Stimulated activated CD8-positive, alpha-beta memory T cell treated with anti-CD3 and anti-CD28 coated beads, Interleukin-7, amount 100 ng/mL, for 48 hours (primary cell): Measurements from ENCODE around the gene SPATA12.

ENCODE experiments used
- DNase-seq, 2 donors: peaks; one replicate each; pipeline ENCODE4 v3.0.0-alpha.2; 2020; ENCODE audit warnings: low read depth in 1 of 2; ENCODE audit errors: extremely low read depth in 1 of 2

The SPATA12 gene, protein sequence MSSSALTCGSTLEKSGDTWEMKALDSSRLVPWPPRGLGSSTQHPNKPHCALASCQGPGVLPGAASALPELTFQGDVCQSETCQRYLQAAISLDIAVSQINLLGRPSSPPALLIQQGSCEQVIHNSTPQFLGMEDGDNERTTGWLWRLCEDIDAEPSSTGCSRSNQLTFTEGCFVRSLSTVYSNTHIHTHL

DNA sequence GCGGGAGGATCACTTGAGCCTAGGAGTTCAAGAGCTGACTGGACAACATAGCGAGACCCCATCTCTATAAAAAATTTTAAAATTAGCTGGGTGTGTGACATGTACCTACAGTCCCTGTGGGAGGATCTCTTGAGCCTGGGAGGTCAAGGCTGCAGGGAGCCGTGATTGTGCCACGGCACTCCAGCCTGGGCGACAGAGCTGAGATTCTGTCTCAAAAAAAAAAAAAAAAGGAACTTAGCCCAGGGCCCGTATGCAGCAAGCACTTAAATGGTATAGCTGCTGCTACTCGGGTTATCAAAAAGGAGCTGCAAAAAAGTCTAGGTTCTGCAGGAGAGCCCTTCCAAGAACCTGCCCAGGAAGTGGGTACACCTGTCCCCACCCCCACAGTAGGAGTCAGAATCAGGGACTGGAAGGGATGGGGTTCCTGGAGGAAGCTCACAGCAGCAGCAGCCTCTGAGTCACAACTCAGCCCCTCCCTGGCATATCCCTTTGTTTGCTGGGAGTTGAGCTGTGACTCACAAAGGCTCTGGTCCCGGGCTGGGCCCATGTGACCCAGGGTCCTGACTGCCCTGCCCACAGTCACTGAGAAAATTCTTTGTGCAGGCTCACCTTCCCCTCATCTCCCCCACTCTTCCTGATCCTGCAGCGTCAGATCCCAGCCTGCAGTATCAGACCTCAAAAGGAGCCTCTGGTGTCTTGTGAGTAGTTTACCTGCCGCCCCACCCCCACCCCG, at the start of gene SPATA12:
Gene SPATA12 (plus strand): TSS at position 576 of the 733 bp plus-strand sequence. CDS start 13,031 bp downstream, outside the sequence.
- DNase-seq = no peak

DNA sequence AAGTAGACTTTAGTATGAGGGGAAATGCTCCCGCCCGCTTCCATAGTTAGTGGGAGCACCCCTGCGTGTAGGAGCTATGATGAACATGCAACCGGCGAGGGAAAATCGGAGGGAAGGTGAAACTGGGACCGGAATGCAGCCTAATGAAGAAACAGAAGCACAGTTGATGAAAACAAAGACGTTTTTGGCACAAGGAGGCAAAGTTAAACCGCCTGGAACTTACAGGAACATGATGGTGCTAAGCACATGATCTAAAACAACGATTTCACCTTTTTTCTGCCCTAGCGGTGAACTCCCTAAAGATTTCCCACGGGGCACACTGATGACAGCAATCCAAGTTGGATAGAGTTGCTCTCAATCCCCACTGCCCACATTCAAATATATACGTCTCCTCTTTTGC, 49.4 kb upstream of the SPATA12 start:
- no peak for DNase-seq

DNA sequence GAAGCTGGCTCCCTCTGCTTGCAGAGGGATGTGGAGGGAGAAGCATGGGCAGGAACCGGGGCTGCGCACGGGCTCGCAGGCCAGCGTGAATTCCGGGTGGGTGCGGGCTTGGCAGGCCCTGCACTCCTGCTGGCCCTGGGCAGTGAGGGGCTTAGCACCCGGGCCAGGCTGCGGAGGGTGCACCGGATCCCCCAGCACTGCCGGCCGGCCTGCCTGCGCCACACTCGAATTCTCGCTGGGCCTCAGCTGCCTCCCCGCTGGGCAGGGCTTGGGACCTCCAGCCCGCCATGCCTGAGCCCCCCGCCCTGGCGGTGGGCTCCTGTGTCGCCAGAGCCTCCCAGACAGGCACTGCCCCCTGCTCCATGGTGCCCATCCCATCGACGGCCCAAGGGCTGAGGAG, 47.6 kb upstream of the SPATA12 start:
- DNase-seq = no peak

DNA sequence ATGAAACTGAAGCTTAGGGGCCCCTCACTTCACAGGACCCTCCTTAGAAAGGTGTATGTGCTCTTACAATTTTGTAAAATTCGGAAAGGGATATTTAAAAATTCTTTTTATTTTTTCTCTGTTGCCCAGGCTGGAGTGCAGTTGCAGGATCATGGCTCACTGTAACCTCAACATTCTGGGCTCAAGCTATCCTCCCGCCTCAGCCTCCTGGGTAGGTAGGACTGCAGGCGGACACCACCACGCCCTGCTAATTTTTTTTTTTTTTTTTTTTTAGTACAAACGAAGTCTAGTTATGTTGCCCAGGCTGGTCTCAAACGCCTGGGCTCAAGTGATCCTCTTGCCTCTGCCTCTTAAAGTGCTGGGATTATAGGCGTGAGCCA, 45.1 kb upstream of the SPATA12 start:
- no peak for DNase-seq

DNA sequence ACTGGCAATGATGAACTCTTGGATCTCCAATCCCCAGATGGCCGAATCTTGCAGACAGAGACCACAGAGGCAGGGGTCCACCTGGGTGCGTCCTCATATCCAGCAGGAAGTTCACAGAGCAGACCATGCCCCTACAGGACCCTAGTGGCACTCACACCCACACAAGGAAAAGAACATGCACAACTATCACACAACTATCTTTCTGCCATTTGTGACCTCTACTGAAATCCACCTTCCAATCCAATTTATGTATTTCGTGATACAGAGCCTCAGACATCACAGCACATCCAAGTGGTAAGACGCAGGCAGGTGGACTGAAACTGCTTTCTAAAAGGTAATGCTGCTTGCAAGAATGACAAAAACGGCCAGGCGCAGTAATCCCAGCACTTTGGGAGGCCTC, 44.6 kb upstream of the SPATA12 start:
- DNase-seq = no peak

DNA sequence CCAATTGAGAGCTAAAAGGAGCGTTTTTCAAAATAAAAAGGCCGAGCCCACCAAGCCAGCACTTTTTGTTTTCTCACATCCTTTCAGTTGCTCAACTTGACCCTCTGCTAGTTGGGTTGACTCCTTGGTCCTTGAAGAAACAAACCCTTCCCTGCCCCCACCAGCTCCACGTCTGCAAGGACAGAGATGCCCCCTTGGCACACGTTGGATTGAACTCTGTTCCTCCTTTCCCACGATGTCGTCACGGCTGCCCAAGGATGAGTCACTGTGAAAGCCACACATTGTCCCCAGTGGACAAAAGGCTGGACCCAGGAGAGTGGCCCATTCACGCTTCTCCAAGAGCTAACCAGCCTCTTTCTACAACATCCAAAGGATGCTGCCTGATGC, 43.0 kb upstream of the SPATA12 start:
- no peak for DNase-seq

DNA sequence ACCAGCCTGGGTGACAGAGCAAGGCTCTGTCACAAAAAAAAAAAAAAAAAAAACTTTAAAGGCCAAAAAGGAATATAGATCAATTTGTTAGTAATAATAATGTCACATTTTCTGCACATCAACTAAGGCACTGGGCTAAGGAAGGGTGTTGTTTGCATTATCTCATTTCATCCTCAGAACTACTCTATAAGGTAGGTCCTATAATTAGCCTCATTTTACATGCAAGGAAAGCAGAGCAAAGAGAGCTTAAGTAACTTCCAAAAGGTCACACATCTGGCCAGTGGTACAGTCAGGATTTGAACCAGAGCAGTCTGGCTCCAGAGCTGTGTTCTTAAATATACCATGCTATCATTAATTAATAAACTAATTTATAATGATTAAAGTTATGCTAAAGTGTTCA, 42.2 kb upstream of the SPATA12 start:
- DNase-seq = no peak

DNA sequence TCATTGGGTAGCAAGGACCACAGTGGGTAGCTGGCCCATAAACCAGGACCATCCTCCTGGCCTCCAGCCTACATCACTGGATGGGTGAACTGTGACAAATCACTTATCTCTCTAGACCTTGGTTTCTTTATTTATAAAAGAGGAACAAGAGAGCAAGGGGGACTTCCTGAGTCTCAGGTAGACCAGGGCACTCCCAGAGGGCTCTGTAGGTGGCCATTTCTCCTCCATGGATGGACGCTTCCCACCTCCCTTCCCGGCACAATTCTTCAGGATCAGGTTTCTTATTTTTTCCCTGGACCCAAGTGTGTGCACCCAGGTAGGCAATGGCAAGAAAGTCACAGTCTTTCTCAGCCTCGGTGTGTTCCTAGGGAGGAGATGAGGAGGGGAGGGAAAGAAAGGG, 41.4 kb upstream of the SPATA12 start:
- no peak for DNase-seq

DNA sequence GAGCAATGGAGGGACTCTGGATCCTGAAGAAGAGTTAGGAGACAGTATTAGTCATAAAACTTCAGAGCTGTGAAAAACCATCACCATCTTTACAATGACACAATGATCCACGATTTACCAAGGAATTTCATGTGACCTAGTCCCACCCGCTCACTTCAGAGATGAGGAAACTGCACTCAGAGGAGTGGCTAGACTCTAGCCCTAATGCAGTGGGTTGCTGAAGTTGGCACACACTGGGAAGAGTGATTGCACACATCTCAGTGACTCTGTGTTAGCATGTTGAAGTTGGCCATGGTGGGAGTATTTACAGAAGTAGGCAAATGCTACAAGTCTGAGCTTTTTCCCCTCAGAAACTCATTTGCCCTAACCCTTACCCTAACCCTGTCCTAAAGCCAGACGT, 35.2 kb upstream of the SPATA12 start:
- no peak for DNase-seq

DNA sequence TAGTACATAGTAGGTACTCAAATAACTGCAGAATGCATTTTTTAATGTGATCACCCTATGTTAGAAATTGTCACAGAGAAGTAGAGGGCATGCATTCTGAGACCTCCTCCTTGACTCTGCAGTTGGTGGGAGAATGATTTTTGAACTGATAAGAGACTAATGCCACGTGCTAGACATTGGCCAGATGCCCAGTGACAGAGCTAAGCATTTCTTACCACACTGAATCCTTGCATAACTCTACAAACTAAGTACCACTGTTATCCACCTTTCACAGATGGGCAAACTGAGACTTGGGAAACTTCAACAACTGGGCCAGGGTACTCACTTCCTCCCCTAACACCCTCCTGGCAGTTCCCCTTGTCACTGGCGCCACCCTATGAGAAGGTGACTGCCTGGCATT, 33.5 kb upstream of the SPATA12 start:
- no peak for DNase-seq

DNA sequence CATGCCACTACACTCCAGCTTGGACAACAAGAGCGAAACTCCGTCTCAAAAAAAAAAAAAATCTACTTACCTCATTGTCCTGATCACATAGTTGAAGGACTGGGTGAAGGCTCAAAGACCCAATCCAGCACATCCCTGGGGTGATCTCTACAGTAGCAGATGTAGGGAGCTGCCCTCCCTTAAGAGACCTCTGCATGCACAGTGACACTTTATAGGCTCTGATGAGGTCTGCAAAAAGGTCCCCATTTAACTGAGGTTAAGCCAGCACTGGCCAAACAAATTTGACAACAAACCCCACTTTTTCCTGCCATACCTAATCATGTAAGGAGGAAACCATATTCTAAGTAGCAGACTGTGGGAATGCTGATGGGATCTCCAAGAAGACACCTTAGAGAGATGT, 31.1 kb upstream of the SPATA12 start:
- no peak for DNase-seq

DNA sequence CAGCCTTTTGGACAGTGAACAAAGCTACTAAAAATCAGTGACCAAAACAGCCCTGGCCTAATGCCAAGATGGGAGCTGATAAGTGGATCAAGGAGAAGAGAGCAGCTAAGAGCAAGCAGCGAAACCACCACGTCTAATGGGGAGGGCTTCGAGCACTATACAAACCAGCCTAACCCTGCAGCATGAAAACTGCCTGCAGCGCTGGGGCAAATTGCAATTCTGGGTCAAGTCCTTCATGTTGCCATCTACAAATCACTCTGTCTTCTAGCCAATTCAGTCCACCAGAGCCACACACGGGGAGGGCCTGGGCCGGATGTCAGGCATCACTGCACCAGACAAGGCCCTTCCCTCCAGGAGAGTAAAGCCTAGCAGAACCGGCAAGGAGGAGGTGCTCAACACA, 30.5 kb upstream of the SPATA12 start:
- no peak for DNase-seq

DNA sequence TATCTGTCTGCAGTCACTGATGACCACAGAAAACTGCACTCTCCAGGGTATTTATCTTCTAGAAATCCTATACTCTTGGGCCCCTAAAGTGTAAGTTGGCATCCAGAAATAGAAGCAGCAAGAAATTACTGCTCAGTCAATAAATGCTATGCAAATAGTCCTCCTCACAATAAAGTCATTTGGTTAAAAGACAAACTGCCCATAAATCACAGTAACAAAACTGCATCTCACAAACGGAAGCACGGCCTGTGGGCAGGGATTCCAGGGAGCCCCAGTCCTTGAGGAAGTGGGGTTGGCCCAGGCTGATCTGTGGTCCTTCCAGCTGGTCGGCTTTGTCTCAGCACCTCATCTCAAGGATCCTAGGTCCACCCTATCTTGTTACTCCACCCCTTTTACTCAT, 29.7 kb upstream of the SPATA12 start:
- no peak for DNase-seq

DNA sequence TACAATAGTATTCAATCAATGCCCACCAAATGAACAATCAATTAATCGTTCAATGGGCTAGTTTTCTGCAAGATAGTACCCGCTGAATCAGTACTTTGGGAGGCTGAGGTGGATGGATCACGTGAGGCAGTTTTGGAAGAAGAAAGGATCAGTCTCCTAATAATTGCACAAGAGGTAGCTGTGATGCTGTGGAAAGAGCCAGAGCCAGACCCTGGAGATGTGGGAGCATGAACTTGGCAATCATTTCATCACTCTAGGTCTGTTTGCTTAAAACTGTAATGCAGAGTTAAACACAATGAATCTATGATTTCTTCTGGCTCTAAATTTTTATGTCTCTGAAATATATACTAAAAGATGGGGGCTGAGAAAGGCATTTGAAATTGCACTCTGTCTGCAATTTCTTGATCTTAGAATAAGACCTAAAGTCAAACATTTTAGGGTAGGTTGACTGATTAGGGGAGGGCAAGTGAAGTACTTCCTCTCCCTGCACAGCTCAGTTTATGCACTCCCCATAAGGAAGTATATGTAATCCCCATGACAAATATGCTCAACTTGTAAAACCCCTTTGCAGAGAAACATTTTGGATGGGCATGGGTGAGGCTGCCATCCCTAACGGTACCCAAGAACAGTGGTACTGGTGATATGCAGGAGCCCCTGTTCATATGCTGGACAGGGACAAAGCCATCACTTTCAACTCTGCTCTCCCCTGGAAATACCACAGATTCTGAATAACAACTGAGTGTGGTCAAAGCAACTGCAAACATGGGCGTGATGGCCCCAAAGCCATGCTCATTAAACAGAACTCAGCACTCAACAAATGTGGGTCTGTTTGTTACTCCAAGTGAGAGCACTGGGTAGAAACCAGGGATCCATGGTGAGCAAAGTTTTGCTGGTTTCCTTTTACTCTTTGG, 28.6 kb upstream of the SPATA12 start:
- DNase-seq = no peak

DNA sequence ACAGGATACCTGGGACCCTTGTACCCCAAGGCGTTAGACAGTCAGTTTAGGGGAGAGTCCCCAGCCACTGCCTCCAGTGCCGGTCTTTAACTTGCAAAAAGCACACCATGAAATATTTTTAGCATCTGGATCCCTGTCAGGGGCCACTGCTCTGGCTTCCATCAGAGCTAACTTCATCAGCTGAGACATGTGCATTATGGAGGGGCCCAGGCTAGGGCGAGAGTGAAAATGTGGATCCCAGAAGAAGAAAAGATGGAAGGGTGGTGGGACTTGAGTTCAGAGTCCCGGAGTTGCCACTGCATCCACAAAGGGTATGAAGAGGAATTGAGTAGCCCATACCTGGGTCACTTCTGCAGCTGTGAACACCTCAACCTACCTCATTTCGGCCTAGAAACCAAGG, 23.5 kb upstream of the SPATA12 start:
- DNase-seq = no peak

DNA sequence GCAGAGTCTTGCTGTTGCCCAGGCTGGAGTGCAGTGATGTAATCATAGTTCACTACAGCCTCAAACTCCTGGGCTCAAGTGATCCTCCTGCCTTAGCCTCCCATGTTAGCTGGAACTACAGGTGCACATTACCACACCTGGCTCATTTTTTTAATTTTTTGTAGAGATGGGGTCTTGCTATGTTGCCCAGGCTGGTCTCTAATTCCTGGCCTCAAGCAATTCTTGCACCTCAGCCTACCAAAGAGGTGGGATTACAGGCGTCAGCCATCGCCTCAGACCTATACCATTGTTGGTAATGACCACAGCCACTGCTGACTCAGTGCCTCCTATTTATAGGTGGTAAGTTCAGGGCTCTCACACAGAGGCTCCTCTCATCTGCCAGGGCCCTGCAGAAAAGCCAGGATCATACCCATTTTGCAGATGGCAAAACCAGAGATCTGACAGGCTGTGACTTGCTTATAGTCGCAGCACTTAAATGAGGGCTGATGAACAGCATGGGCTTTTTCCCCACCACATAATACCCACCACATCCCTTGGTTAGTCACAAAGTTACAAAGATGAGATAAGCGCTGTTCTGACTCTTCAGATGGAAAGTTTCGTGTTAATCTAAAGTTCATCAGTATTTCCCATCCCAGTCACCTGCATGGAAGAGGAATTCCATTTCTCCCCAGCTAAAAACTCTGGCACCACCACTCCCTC, 21.8 kb upstream of the SPATA12 start:
- no peak for DNase-seq

DNA sequence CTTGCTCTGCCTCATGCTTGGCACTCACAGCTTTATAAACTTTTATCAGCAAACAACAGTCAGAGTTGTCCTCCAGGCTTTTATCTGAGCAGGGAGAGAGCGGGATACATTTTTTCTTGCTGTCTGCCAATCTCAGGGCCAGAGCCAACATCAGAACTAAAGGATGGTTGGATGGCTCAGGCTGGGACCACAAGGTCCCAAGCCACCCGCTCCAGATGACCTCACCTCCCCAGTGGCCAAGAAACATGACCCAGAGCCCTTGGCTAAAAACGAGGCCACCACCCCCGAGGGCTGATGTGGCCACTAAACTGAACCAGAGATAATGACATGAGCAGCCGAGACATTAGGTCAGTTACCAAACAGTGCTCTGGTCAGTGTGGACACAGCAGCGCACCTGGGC, 18.8 kb upstream of the SPATA12 start:
- no peak for DNase-seq

DNA sequence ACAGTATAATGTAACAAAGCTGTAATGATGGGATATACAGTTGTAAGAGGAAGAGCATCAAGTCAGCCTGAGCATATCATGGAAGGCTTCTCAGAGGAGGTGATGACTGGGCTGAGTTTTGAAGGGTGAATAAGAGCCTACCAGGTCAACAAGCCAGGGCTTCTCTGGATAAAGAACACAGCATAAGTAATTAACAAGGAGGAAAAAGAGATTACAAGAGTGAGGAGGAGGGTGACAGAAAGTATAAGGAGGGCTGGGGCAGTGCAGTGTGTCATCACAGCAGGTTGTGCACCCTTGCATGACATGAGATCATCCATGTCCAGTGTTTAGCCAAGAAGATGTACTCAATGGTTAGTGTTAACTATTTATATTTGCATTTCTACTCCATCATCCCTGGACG, 16.9 kb upstream of the SPATA12 start:
- no peak for DNase-seq

DNA sequence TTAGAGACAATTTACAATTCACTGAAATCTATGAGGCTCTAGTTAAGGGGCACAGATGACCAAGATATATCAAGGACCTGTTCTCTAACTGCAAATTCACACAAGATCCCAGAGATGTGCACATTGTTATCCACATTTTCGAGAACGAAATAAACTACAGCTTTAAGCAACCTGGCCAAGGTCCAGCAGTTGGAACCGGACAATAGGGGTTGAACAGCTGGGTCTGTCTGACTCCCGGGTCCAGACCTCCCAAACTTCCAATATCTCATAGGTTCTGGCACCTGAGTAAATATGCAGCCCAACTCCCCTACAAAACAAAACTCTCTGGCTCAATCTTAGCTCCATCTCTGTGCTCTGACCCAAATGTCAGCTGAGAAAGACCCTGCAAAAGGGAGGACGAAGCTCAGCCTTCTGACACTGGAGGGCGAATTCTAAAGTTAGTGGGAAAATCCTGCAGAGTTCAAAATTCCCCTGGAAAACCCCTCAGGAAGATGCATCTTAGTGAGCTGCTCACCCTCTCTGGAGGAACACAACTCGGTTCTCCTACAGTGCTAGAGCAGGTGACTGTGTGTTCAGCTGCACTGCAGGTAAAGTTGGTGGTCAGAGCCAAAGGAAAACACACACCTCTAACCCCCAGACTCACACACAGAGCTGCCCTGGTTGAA, 14.2 kb upstream of the SPATA12 start:
- DNase-seq = no peak

DNA sequence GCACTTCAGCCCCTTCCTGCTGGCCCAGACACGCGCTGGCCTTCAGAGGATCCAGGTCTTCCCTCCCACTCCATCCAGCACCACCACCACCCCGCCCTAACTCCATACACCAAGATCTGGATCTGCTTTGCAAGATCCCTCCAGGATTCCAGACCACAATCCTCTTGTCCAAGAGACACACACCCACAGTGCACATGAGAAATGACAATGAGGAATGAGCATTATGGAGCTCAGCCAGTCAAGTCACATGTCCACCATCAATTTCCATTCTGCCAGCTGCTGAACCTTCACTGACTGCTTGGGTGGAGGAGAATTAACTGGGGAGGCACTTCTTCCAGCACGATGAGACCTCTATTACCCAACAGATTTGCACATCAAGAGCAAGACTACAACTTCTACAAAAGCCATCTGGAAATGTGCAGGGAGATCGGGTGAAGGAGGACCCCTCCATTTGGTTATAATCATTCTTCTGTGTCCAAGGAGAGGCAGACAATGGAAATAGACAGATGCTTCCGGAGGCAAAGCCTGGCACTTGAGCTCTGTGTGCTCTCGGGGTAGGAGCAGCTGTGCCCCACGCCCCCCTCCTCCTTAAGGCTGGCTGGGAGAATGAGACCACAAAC, 12.3 kb upstream of the SPATA12 start:
- DNase-seq = no peak
